Prostate gland (tissue), 2 donors: ENCODE measurements around the gene PRX. TPM values are rescaled to one million over a fixed set of nuclear protein-coding genes. Genes with fewer than 3 reads are reported as not detected.

Source experiments
- DNase-seq: peaks from one replicate; pipeline ENCODE4 v3.0.0-alpha.2; 2019; ENCODE audit warnings: low spot score
- H3K27ac ChIP-seq, 2 donors: fragments of 200-600 bp; sonication (generic); 2 replicates each; pipeline ENCODE4 v1.5.1; 2017 to 2019
- H3K27me3 ChIP-seq: fragments of 200-600 bp; sonication (generic); replicated peaks from 2 replicates; pipeline ENCODE4 v1.5.1; 2019; ENCODE audit not compliant: insufficient read depth
- H3K36me3 ChIP-seq, 2 donors: fragments of 200-600 bp; sonication (generic); 1 replicate in 1 of 2; 2 replicates in 1 of 2; pipeline versions ENCODE4 v1.5.1 to v1.8.1; 2017 to 2019
- H3K4me1 ChIP-seq: fragments of 200-600 bp; sonication (generic); replicated peaks from 2 replicates; pipeline ENCODE4 v1.5.1; 2019
- H3K4me3 ChIP-seq, 2 donors: fragments of 200-600 bp; sonication (generic); 2 replicates each; pipeline ENCODE4 v1.5.1; 2017 to 2019
- H3K9me3 ChIP-seq: fragments of 200-600 bp; sonication (generic); 2 replicates; pipeline ENCODE4 v1.5.1; 2017
- CTCF ChIP-seq, 4 experiments: fragments of 200-600 bp in 2 of 4; fragments of 450-650 bp in 2 of 4; sonication (generic) in 2 of 4; IDR thresholded peaks; 1 replicate in 3 of 4; 2 replicates in 1 of 4; pipeline ENCODE4 v1.5.1; 2016 to 2019; ENCODE audit warnings: antibody characterized with exemption in 4 of 4, mild to moderate bottlenecking in 2 of 4, moderate library complexity in 2 of 4
- POLR2A ChIP-seq: fragments of 450-650 bp; IDR thresholded peaks from one replicate; pipeline ENCODE4 v1.6.1; 2016; ENCODE audit warnings: antibody characterized with exemption, mild to moderate bottlenecking
- POLR2AphosphoS5 ChIP-seq: sonication (generic); formaldehyde crosslinking; IDR thresholded peaks from one replicate; pipeline ENCODE4 v1.6.1; 2017; ENCODE audit warnings: antibody characterized with exemption
- WGBS: methylation state at CpG from one replicate; pipeline ENCODE4 v1.1.5; 2018; 5-methylcytosine and 5-hydroxymethylcytosine counted together
- intact Hi-C: fragments of 100-400 bp; cut with DNase I; formaldehyde crosslinking; loops from one replicate; pipeline ENCODE4 v1.14.2; 2022
- total RNA-seq, 2 donors: library from RNA; depleted of rRNA; stranded (reverse); fragments of >200 nt; gene quantifications; one replicate each; pipeline ENCODE4 v1.1.0, GENCODE V29; 2016

The PRX gene
- total RNA-seq, 2 donors from 2014 or later: 4.1 to 10.7 TPM

- Histone ChIP-seq H3K4me3 (peak within 1 kb of the TSS; percentile 95 to 98), H3K9me3 (no peaks in the 10 kb centered on the region), H3K27ac (peak within 1 kb of the TSS; percentile 100), H3K27me3 (no peaks in the 10 kb centered on the region), H3K36me3 (peaks cover 8 to 10% of the 10 kb centered on the region in 2 donors), H3K4me1 (peaks cover 4% of the 10 kb centered on the region)
- DNase-seq: peak; percentile 100
- TF ChIP-seq CTCF (IDR thresholded peaks at IDR 0.05): peak; percentile 67 to 92 (median 88)
- peak; percentile 100 for TF ChIP-seq POLR2AphosphoS5
- peak; percentile 100 for TF ChIP-seq POLR2A
- intact Hi-C loops: loop anchor here (2.0 to 5.0 kb wide), 2 partner anchors 39 to 78 kb away; partner anchors contain the start of genes BLVRB, C19orf47 and PLD3
- WGBS: under 1% methylated on average over 64 of the region's 75 CpGs
Measured at GRCh38 chr19:40425450-40426287, 12.5 kb upstream of the PRX start, which contains the start of gene SERTAD1. Gene SERTAD1, minus strand, starts transcription at chr19:40425992. Its CDS starts 2,446 bp downstream, at chr19:40423546.

GRCh38 chr19:40424637-40425449 is 11.7 kb upstream of the PRX start:
- WGBS: under 1% methylated on average over 21 of the region's 28 CpGs
- Histone ChIP-seq H3K27ac (peak overlapping the region; percentile 100), H3K4me3 (peak overlapping the region; percentile 95 to 98), H3K4me1 (peaks cover 4% of the 10 kb centered on the region), H3K27me3 (no peaks in the 10 kb centered on the region), H3K36me3 (peaks cover 8 to 10% of the 10 kb centered on the region in 2 donors), H3K9me3 (no peaks in the 10 kb centered on the region)
- TF ChIP-seq CTCF (IDR thresholded peaks at IDR 0.05): peak in 1 of 4 experiments; percentile 96
- no peak for TF ChIP-seq POLR2AphosphoS5
- no peak for TF ChIP-seq POLR2A
- intact Hi-C loops: loop anchor here (2.0 to 5.0 kb wide), 2 partner anchors 40 to 78 kb away; partner anchors contain the start of genes BLVRB, C19orf47 and PLD3
- DNase-seq: no peak

- intact Hi-C loops: loop anchor here (2.0 kb wide), 1 partner anchor 41 kb away; the partner anchor contains the start of gene BLVRB
- no peaks in the 10 kb centered on the region for H3K27me3 ChIP-seq
- H3K4me1 ChIP-seq: peaks cover 4% of the 10 kb centered on the region
- H3K9me3 ChIP-seq: no peaks in the 10 kb centered on the region
- no peak overlapping the region for H3K4me3 ChIP-seq
- H3K27ac ChIP-seq: peak overlapping the region; percentile 100
- H3K36me3 ChIP-seq: peaks cover 8 to 10% of the 10 kb centered on the region in 2 donors
- TF ChIP-seq POLR2A (no peak), POLR2AphosphoS5 (no peak), CTCF (IDR thresholded peaks at IDR 0.05) (no peak)
- WGBS: 96% methylated on average over 6 of the region's 6 CpGs
- no peak for DNase-seq
Measured at GRCh38 chr19:40423938-40424337, 10.8 kb upstream of the PRX start.

- DNase-seq: no peak
Measured at GRCh38 chr19:40422748-40423566, 9.8 kb upstream of the PRX start.

More at GRCh38 chr19:40422748-40423566, 9.8 kb upstream of the PRX start:
- peak overlapping the region; percentile 97 to 100 for H3K27ac ChIP-seq
- WGBS: 89% methylated on average over 31 of the region's 31 CpGs
- intact Hi-C loops: no loop called here
- no peaks in the 10 kb centered on the region for H3K27me3 ChIP-seq
- H3K36me3 ChIP-seq: peaks cover 8 to 10% of the 10 kb centered on the region in 2 donors
- TF ChIP-seq POLR2A: no peak
- TF ChIP-seq CTCF (IDR thresholded peaks at IDR 0.05): no peak
- no peak for TF ChIP-seq POLR2AphosphoS5
- H3K4me3 ChIP-seq: no peak overlapping the region
- no peaks in the 10 kb centered on the region for H3K9me3 ChIP-seq
- peaks cover 4% of the 10 kb centered on the region for H3K4me1 ChIP-seq
